DOHH2 (cell line): Measurements from ENCODE around the gene MYOZ2.

ENCODE experiments used
- H3F3A ChIP-seq: fragments of 200-600 bp; sonication (generic), shearing (Covaris generic); 2 replicates; pipeline ENCODE4 v1.6.0; 2016; ENCODE audit warnings: antibody characterized with exemption, mild to moderate bottlenecking; ENCODE audit not compliant: control insufficient read depth, insufficient read depth
- H3K27ac ChIP-seq: fragments of 200-600 bp; sonication (generic); 2 replicates; pipeline ENCODE4 v1.5.1; 2014; ENCODE audit warnings: low read depth, mild to moderate bottlenecking, low read length, moderate library complexity
- H3K27me3 ChIP-seq: fragments of 200-600 bp; sonication (generic); 2 replicates; pipeline ENCODE4 v1.6.1; 2014; ENCODE audit warnings: mild to moderate bottlenecking, low read length, mixed read lengths; ENCODE audit not compliant: control insufficient read depth
- H3K36me3 ChIP-seq: fragments of 200-600 bp; sonication (generic); 2 replicates; pipeline ENCODE4 v1.6.1; 2014; ENCODE audit warnings: mild to moderate bottlenecking, low read length, moderate library complexity, mixed read lengths; ENCODE audit not compliant: control insufficient read depth
- H3K4me1 ChIP-seq: fragments of 200-600 bp; sonication (generic); 2 replicates; pipeline ENCODE4 v1.6.1; 2014; ENCODE audit warnings: mild to moderate bottlenecking, low read length, mixed read lengths; ENCODE audit not compliant: control insufficient read depth
- H3K4me2 ChIP-seq: fragments of 200-600 bp; sonication (generic); 2 replicates; pipeline ENCODE4 v1.6.0; 2014; ENCODE audit warnings: mild to moderate bottlenecking, low read length, moderate library complexity
- H3K4me3 ChIP-seq: fragments of 200-600 bp; sonication (generic); 2 replicates; pipeline ENCODE4 v1.5.1; 2014; ENCODE audit warnings: mild to moderate bottlenecking, low read length, mixed read lengths
- H3K79me2 ChIP-seq: fragments of 200-600 bp; sonication (generic); 2 replicates; pipeline ENCODE4 v1.6.1; 2014; ENCODE audit warnings: mild to moderate bottlenecking, low read length, mixed read lengths; ENCODE audit not compliant: control insufficient read depth
- H3K9me2 ChIP-seq: fragments of 200-600 bp; sonication (generic); replicated peaks from 2 replicates; pipeline ENCODE4 v1.6.1; 2014; ENCODE audit warnings: mild to moderate bottlenecking, low read length, mixed read lengths; ENCODE audit not compliant: control insufficient read depth
- H3K9me3 ChIP-seq: fragments of 200-600 bp; sonication (generic); 2 replicates; pipeline ENCODE4 v1.6.1; 2014; ENCODE audit warnings: antibody characterized with exemption, low read length, mixed read lengths; ENCODE audit not compliant: control insufficient read depth, insufficient read depth
- H4K20me1 ChIP-seq: fragments of 200-600 bp; sonication (generic); 2 replicates; pipeline ENCODE4 v1.6.0; 2014; ENCODE audit warnings: low read depth, mild to moderate bottlenecking, antibody characterized with exemption, low read length, moderate library complexity; ENCODE audit not compliant: control insufficient read depth, insufficient read depth
- CTCF ChIP-seq: fragments of 200-600 bp; sonication (generic); IDR thresholded peaks from one replicate; pipeline ENCODE4 v1.5.1; 2014; ENCODE audit warnings: antibody characterized with exemption, mild to moderate bottlenecking, low read depth, low read length; ENCODE audit not compliant: poor library complexity, severe bottlenecking
- EZH2phosphoT487 ChIP-seq: fragments of 200-600 bp; sonication (generic); IDR thresholded peaks from 2 replicates; pipeline ENCODE4 v1.6.1; 2017; ENCODE audit warnings: borderline replicate concordance, mild to moderate bottlenecking, antibody characterized with exemption, low read length, moderate library complexity, mixed read lengths

Gene MYOZ2

GRCh38 chr4:119149110-119149509 lies 13.5 kb downstream of the MYOZ2 start:
- no peaks in the 10 kb centered on the region for H3K9me2 ChIP-seq

GRCh38 chr4:119151161-119151560 lies 15.5 kb downstream of the MYOZ2 start:
- Histone ChIP-seq H3K9me2 (no peaks in the 10 kb centered on the region), H4K20me1 (no peaks in the 10 kb centered on the region), H3K79me2 (no peaks in the 10 kb centered on the region), H3K27me3 (no peaks in the 10 kb centered on the region), H3K9me3 (no peaks in the 10 kb centered on the region), H3K4me2 (no peak overlapping the region), H3K36me3 (no peaks in the 10 kb centered on the region), H3K27ac (no peak overlapping the region), H3K4me3 (no peak overlapping the region), H3K4me1 (peaks cover 12% of the 10 kb centered on the region), H3F3A (no peaks in the 10 kb centered on the region)
- TF ChIP-seq CTCF (no peak), EZH2phosphoT487 (no peak)

More at GRCh38 chr4:119149110-119149509, 13.5 kb downstream of the MYOZ2 start:
- Histone ChIP-seq H4K20me1 (no peaks in the 10 kb centered on the region), H3K36me3 (no peaks in the 10 kb centered on the region), H3K27ac (no peak overlapping the region), H3F3A (peaks cover 1% of the 10 kb centered on the region; the same call in 1 of the 2 replicates), H3K27me3 (no peaks in the 10 kb centered on the region), H3K4me1 (peaks cover 20% of the 10 kb centered on the region), H3K9me3 (no peaks in the 10 kb centered on the region), H3K79me2 (no peaks in the 10 kb centered on the region), H3K4me2 (no peak overlapping the region), H3K4me3 (no peak overlapping the region)
- no peak for TF ChIP-seq CTCF
- TF ChIP-seq EZH2phosphoT487, result no peak

GRCh38 chr4:119152741-119153140 lies 17.1 kb downstream of the MYOZ2 start:
- Histone ChIP-seq H3K4me1 (peaks cover 9% of the 10 kb centered on the region), H4K20me1 (no peaks in the 10 kb centered on the region), H3K9me3 (no peaks in the 10 kb centered on the region), H3K9me2 (no peaks in the 10 kb centered on the region), H3K4me2 (no peak overlapping the region), H3K79me2 (no peaks in the 10 kb centered on the region), H3K4me3 (no peak overlapping the region), H3K27ac (no peak overlapping the region), H3K36me3 (no peaks in the 10 kb centered on the region), H3K27me3 (no peaks in the 10 kb centered on the region), H3F3A (no peaks in the 10 kb centered on the region)
- TF ChIP-seq EZH2phosphoT487 (no peak), CTCF (no peak)
